HG03439 (cell line): ENCODE results near the gene SDE2.
"Not testable (repeated sequence)": the region's sequence is repeated elsewhere in the genome, so short reads cannot be mapped to it uniquely, and the experiment has no call there.

Experiments
- ATAC-seq: cut with Tn5 transposase; IDR thresholded peaks from one replicate; pipeline ENCODE4 v1.9.1; 2021; ENCODE audit warnings: mild to moderate bottlenecking, moderate library complexity; ENCODE audit not compliant: unreplicated experiment

The SDE2 gene

GRCh38 chr1:225979421-225979820, 19.7 kb downstream of the SDE2 start:
- ATAC-seq, result no peak

- peak; percentile 69 for ATAC-seq
These were observed 21.0 kb downstream of the SDE2 start for GRCh38 chr1:225977937-225978748.

DNA sequence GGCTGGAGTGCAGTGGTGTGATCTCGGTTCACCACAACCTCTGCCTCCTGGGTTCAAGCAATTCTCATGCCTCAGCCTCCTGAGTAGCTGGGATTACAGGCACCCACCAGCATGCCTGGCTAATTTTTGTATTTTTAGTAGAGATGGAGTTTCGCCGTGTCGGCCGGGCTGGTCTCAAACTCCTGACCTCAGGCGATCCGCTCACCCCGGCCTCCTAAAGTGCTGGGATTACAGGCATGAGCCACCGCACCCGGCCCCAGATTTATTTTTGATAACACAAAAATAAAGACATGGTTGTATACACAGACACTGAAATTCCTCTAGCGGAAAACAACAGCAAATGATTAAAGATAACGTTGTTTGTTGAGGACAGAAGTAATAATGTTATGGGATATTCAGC, 24.0 kb downstream of the SDE2 start:
- ATAC-seq, result not testable (repeated sequence)

DNA sequence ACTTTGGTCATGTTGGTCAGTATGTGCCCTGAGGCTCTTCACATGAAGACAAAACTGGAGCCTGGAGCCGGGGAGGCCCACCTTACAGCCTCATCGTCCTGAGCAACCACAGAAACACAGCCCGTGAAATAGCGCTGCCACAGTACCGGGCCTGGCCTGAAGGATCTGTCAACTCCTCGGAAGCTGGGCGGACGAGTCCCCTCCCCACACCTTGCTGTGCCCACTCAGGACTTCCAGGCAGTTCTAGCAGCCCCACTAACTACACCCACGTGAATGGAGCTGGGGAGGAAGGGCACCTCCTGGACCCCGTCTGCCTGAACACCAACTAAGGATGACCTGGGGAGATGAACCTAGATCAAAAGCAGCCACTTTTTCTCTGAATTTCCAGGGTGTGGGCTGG, 24.7 kb downstream of the SDE2 start:
- no peak for ATAC-seq

DNA sequence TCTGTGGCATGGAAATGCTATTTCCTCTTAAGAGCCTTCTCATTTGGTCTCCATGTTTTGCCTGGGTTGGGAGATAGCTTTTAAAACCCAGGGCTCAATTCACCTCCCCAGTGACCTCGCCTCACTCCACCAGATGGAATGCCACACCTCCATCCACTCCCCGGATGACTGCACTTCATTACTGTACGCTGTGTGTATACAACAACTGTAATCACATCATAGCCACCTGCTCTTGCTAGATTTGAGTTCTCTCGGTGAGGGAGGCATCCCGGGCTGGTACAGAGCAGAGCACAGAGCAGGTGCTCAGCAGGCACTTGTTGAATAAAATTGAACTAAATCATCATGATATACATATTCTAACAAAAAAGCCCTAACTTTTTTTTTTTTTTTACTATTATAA, 26.0 kb downstream of the SDE2 start:
- ATAC-seq, result no peak

- ATAC-seq, result no peak
These were observed 26.6 kb downstream of the SDE2 start for GRCh38 chr1:225972344-225973152.

GRCh38 chr1:225970592-225971157, 28.5 kb downstream of the SDE2 start:
- not testable (repeated sequence) for ATAC-seq

- not testable (repeated sequence) for ATAC-seq
These were observed 29.4 kb downstream of the SDE2 start for GRCh38 chr1:225969751-225970150.

DNA sequence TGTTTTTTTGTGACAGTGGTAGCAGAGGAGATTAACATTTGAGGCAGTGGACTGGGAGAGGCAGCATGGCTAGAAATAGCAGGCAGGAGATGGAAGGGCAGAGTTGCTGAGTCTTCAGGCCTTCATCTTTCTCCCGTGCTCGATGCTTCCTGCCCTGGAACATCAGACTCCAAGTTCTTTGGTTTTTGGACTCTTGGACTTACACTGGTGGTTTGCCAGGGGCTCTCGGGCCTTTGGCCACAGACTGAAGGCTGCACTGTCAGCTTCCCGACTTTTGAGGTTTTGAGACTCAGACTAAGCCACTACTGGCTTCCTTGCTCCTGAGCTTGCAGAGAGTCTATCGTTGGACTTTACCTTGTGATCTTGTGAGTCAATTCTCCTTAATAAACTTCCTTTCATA, 33.9 kb downstream of the SDE2 start:
- ATAC-seq, result no peak

DNA sequence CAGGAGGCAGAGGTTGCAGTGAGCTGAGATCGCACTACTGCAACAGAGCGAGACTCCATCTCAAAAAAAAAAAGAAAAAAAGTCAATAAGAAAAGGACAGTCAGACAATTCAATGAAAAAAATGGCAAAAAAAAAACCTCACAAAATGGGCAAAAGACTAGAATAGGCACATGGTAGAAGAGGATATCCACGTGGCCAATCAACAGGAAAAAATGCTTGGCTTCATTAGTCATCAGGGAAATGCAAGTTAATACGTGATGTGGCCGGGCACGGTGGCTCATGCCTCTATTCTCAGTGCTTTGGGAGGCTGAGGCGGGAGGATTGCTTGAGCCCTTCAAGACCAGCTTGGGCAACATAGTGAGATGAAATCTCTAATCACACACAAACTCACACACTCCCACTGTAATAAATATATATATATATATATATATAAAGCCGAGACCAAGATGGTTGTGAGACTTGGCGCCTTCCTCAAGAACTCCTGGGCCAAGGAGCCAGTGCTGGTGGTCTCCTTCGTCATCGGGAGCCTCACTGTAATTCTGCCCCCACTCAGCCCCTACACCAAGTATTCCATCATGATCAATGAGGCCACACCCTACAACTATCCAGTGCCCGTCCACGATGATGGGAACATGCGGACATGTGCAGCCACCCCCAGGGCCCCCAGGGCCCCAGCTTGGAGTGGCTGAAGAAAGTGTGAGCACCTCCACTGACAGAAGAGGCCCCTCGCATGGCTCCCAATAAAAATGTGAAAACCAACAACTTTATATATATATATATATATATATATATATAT, 35.2 kb downstream of the SDE2 start:
- ATAC-seq, result no peak

- ATAC-seq, result peak; percentile 78
These were observed 36.6 kb downstream of the SDE2 start for GRCh38 chr1:225962440-225962975.

DNA sequence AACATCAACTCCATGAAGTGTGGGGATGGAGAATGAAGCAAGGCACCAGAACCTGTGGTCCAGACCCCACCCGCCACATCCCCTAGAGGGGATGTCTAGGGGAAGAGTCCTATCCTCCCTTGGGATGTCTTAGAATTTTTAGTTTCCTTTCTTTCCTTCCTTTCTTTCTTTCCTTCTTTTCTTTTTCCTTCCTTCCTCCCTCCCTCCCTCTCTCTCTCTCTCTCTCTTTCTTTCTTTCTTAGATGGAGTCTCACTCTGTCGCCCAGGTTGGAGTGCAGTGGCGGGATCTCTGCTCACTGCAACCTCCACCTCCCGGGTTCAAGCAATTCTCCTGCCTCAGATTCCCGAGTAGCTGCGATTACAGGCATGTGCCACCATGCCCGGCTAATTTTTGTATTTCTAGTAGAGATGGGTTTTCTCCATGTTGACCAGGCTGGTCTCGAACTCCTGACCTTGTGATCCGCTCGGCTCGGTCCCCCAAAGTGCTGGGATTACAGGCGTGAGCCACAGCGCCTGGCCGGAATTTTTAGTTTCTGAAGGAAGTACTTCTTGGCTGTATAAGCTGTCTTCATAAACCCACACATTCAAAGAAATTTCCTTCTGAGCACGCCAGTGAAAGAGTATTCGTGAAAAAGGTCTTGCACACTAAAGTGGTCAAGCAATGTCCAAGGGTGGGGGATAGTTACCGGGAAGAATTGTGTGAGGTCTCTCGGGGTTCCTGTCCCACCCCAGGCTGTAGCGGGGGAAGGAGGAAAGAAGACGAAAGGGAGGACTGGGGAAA, 37.3 kb downstream of the SDE2 start:
- no peak for ATAC-seq

GRCh38 chr1:225958041-225958440, 41.1 kb downstream of the SDE2 start:
- no peak for ATAC-seq

DNA sequence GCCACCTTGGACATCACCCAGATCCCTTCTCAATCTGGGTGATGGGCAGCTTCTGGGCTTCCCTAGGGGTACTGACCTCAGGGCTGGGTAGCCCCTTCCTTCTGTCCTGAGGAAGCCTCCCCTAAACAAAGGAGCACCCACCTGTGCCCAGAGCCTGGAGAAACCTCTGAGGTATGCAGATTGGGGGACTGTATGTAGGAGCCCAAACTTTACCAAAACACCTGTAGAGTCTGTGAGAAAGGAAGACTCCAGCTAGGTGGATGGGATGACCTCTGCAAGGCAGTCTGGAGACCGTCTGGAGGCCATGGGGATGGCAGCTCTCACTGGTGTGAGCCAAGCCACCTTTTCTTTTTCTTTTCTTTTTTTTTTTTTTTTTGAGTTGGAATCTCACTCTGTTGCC, 44.4 kb downstream of the SDE2 start:
- ATAC-seq, result no peak

- ATAC-seq, result no peak
These were observed 45.8 kb downstream of the SDE2 start for GRCh38 chr1:225953315-225953714.

- no peak for ATAC-seq
These were observed 48.1 kb downstream of the SDE2 start for GRCh38 chr1:225950905-225951497.

DNA sequence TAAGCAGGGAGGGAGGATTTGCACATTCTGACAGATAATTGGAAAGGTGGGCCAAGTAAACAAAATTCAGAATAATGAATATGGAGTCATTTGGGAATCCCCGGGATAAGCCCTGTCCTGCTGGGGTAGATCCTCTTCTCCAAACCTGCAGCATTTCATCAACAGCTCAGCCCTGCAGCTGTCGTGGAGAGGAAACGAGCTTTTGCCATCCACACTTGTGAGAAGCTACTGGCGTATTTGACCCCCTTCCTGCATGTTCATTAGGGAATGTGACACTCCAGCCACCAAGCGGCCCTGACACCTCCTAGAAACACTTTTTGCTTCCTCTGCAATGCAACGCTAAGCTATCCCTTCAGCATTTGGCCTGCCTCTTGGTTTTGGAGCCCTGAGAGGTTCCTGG, 50.1 kb downstream of the SDE2 start:
- no peak for ATAC-seq

DNA sequence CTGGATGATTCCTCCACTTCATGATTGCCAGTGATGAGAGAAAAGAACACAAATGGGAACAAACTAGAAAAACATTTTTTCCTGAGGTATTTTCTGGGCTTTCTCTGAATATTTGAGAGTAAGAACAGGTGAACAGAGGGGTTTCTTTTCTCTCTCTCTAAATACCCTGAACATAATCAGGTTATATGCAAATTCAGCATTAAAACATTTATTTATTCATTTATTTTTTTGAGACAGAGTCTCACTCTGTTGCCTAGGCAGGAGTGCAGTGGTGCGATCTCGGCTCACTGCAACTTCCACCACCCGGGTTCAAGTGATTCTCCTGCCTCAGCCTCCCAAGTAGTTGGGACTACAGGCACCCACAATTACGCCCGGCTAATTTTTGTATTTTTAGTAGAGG, 52.3 kb downstream of the SDE2 start:
- no peak for ATAC-seq

DNA sequence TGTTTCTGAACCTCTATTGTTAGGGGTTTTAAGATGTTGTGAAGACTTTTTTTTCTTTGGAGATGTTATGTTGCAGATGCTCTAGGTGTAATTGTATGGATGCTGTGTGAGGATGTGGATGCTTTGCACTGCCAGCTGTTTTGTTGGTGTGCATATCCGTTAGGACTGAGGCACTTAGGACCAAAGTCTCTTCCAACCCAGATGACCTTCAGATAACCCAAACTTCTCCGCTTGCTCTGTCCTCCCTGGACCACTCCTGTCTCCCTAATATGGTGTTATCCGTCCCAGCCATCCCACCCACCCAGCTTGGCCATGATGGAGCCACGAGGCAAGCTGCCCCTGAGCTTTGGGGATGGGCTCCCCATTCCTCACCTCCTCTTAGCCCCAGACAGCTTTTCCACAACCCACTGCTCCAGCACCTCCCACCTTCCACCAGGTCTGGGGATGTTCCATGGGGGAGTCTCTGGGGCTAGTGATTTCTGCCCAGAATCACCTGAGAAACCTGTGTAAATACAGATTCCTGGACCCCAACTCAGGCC, 53.0 kb downstream of the SDE2 start:
- ATAC-seq, result no peak
